Endothelial cell of umbilical vein (primary cell): ENCODE results near the gene BEX3. TPM values are rescaled to one million over a fixed set of nuclear protein-coding genes. Genes with fewer than 3 reads are reported as not detected.

Experiments
- BruUV-seq: library from RNA; stranded (reverse); fragments of 400-500 nt; replicated peaks from 2 replicates; lab custom pipeline; 2021; lab: Mats Ljungman, UMichigan
- CTCF ChIA-PET: fragments of 300-600, 350-600 bp; sonication (Branson Sonifier 250); formaldehyde crosslinking; loops from one replicate; lab custom pipeline; 2021; ENCODE audit warnings: antibody characterized with exemption, inconsistent platforms; lab: Charles Lee
- POLR2A ChIA-PET: fragments of 300-600, 350-600 bp; sonication (Branson Sonifier 250); formaldehyde crosslinking; loops from one replicate; lab custom pipeline; 2021; ENCODE audit warnings: antibody characterized with exemption, inconsistent platforms; lab: Charles Lee
- DNase-seq: peaks from one replicate; pipeline ENCODE4 v3.0.0-alpha.2; 2011; ENCODE audit warnings: low read depth, low spot score
- FAIRE-seq: peaks from 2 replicates; lab custom pipeline; 2011; peaks lifted over from hg19 to GRCh38; lab: Jason Lieb, UNC
- H2AFZ ChIP-seq: 2 replicates; pipeline ENCODE4 v1.6.0; 2012; ENCODE audit warnings: low read depth, low read length, control low read depth, inconsistent platforms
- H3K27ac ChIP-seq: 2 replicates; pipeline ENCODE4 v1.5.1; 2011; ENCODE audit warnings: low read depth, mild to moderate bottlenecking, control low read depth, low read length, moderate library complexity; ENCODE audit not compliant: insufficient read depth
- H3K27me3 ChIP-seq, 2 experiments: 2 replicates each; pipeline versions ENCODE4 v1.6.0 to v1.6.1; 2011; ENCODE audit warnings: low read length in 2 of 2, mixed read lengths in 1 of 2; ENCODE audit not compliant: control insufficient read depth in 2 of 2, insufficient read depth in 2 of 2
- H3K36me3 ChIP-seq, 2 experiments: 2 replicates in 1 of 2; 3 replicates in 1 of 2; pipeline ENCODE4 v1.5.1; 2011; ENCODE audit warnings: low read length in 2 of 2, mild to moderate bottlenecking in 1 of 2, moderate library complexity in 1 of 2; ENCODE audit not compliant: control insufficient read depth in 2 of 2, insufficient read depth in 2 of 2; ENCODE audit errors: extremely low read depth in 1 of 2
- H3K4me1 ChIP-seq: 3 replicates; pipeline ENCODE4 v1.5.1; 2011; ENCODE audit warnings: mild to moderate bottlenecking, low read length; ENCODE audit not compliant: control insufficient read depth, insufficient read depth; ENCODE audit errors: extremely low read depth
- H3K4me2 ChIP-seq: 2 replicates; pipeline ENCODE4 v1.6.1; 2011; ENCODE audit warnings: low read length, control low read depth, mixed read lengths; ENCODE audit not compliant: insufficient read depth
- H3K4me3 ChIP-seq, 3 experiments: fragments of 200-600 bp in 1 of 3; sonication (generic), shearing (Covaris generic) in 1 of 3; replicated peaks in 1 of 3; 2 replicates each; pipeline ENCODE4 v1.5.1; 2011 to 2016; ENCODE audit warnings: control low read depth in 3 of 3, low read length in 3 of 3, mild to moderate bottlenecking in 2 of 3, inconsistent platforms in 1 of 3, low read depth in 1 of 3, moderate library complexity in 1 of 3; ENCODE audit not compliant: insufficient read depth in 1 of 3
- H3K79me2 ChIP-seq: 2 replicates; pipeline ENCODE4 v1.6.0; 2012; ENCODE audit warnings: low read length, inconsistent platforms; ENCODE audit not compliant: control insufficient read depth, insufficient read depth
- H3K9ac ChIP-seq: replicated peaks from 2 replicates; pipeline ENCODE3; 2011; ENCODE audit warnings: low read length, control low read depth; ENCODE audit not compliant: insufficient read depth; ENCODE audit errors: extremely low read depth
- H3K9me1 ChIP-seq: replicated peaks from 3 replicates; pipeline ENCODE4 v1.6.0; 2011; ENCODE audit warnings: mild to moderate bottlenecking, low read length; ENCODE audit not compliant: control insufficient read depth, insufficient read depth; ENCODE audit errors: extremely low read depth
- H3K9me3 ChIP-seq: replicated peaks from 2 replicates; pipeline ENCODE4 v1.5.1; 2012; ENCODE audit warnings: low read length, inconsistent platforms; ENCODE audit not compliant: control insufficient read depth, insufficient read depth
- H4K20me1 ChIP-seq: replicated peaks from 2 replicates; pipeline ENCODE3; 2011; ENCODE audit warnings: mild to moderate bottlenecking, low read length; ENCODE audit not compliant: control insufficient read depth, insufficient read depth; ENCODE audit errors: extremely low read depth
- CTCF ChIP-seq, 2 donors: IDR thresholded peaks; 1 replicate in 1 of 2; 2 replicates in 1 of 2; pipeline ENCODE4 v1.5.1; 2011; ENCODE audit warnings: low read length in 2 of 2, mild to moderate bottlenecking in 2 of 2, moderate library complexity in 2 of 2, control low read depth in 1 of 2, inconsistent platforms in 1 of 2, low read depth in 1 of 2; ENCODE audit not compliant: insufficient read depth in 1 of 2; ENCODE audit errors: extremely low read depth in 1 of 2
- EZH2 ChIP-seq: IDR thresholded peaks from 2 replicates; pipeline ENCODE4 v1.6.1; 2012; ENCODE audit warnings: borderline replicate concordance, low read depth, mild to moderate bottlenecking, moderate library complexity, low read length, inconsistent platforms; ENCODE audit not compliant: severe bottlenecking
- FOS ChIP-seq: IDR thresholded peaks from 2 replicates; pipeline ENCODE4 v1.6.1; 2011; ENCODE audit warnings: mild to moderate bottlenecking, low read length, moderate library complexity, borderline replicate concordance; ENCODE audit not compliant: insufficient read depth
- GATA2 ChIP-seq: IDR thresholded peaks from 2 replicates; pipeline ENCODE4 v1.7.0; 2011; ENCODE audit warnings: low read depth, mild to moderate bottlenecking, moderate library complexity, mixed read lengths, low read length; ENCODE audit not compliant: insufficient read length, insufficient read depth
- JUN ChIP-seq: IDR thresholded peaks from 2 replicates; pipeline ENCODE4 v1.6.1; 2011; ENCODE audit warnings: borderline replicate concordance, low read depth; ENCODE audit not compliant: insufficient read length, insufficient read depth
- MYC ChIP-seq: IDR thresholded peaks from one replicate; pipeline ENCODE4 v1.6.1; 2011; ENCODE audit warnings: mild to moderate bottlenecking, low read depth, low read length
- POLR2A ChIP-seq: IDR thresholded peaks from 2 replicates; pipeline ENCODE4 v1.6.1; 2012; ENCODE audit warnings: low read depth, mild to moderate bottlenecking, control low read depth, low read length
- POLR2AphosphoS5 ChIP-seq: IDR thresholded peaks from 2 replicates; pipeline ENCODE4 v1.6.1; 2012; ENCODE audit warnings: low read depth, mild to moderate bottlenecking, control low read depth, low read length, moderate library complexity; ENCODE audit not compliant: insufficient read depth
- dilution Hi-C: fragments of 300-500 bp; cut with MboI; formaldehyde crosslinking; loops from one replicate; pipeline ENCODE4 v1.15.0; 2019; ENCODE audit warnings: low sequenced_read_pairs; ENCODE audit not compliant: extremely low pct_ligation_motif_present
- intact Hi-C: fragments of 100-400 bp; cut with micrococcal nuclease; formaldehyde crosslinking; loops from one replicate; pipeline ENCODE4 v1.10.0; 2022
- polyA plus RNA-seq, 4 experiments: library from polyadenylated mRNA; depleted of rRNA in 3 of 4; stranded (reverse) in 3 of 4; unstranded in 1 of 4; fragments of >200 nt; gene quantifications; 2 replicates each; pipeline versions ENCODE4 v1.2.1 to v1.2.3, GENCODE V29; 2011 to 2012; ENCODE audit warnings: missing spikeins in 1 of 4
- total RNA-seq: library from RNA; stranded (reverse); gene quantifications from 2 replicates; pipeline ENCODE4 v1.2.3, GENCODE V29; 2021
- TF ChIP-seq, protein P1 (sequence below): IDR thresholded peaks from 2 replicates; pipeline ENCODE4 v1.6.1; 2011; ENCODE audit not compliant: insufficient read depth, insufficient read length

Gene BEX3
- total and polyA plus RNA-seq, 2 donors (not counting 3 experiments of a cell fraction or from before 2014, with no cell fraction given), result 227 to 332 TPM

DNA sequence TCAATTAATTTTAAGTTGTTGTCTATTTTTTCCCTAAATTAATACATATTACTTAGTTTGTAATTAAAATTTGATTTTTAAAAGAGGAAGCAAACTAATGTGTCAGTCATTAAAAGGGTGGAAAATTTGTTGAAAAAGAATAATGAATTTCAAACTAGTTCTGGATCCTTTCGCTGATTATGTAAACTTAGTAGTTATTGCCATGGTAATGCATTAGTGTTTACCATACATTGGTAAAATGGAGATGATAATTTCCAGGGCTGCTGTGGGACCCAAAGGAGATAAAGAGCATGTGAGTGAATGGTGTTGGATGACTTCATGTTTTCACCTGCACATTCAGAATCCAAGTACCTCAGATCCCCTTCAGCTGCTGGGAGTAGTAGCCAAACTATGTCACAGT lies 6.5 kb downstream of the BEX3 start:
- dilution Hi-C loops, result no loop called here
- Histone ChIP-seq H2AFZ (no peak overlapping the region), H4K20me1 (no peaks in the 10 kb centered on the region), H3K27me3 (no peaks in the 10 kb centered on the region), H3K4me3 (no peak overlapping the region), H3K9ac (no peak overlapping the region), H3K79me2 (no peaks in the 10 kb centered on the region), H3K9me3 (no peaks in the 10 kb centered on the region), H3K4me1 (no peaks in the 10 kb centered on the region), H3K9me1 (no peaks in the 10 kb centered on the region), H3K4me2 (no peak overlapping the region), H3K27ac (no peak overlapping the region), H3K36me3 (no peaks in the 10 kb centered on the region)
- DNase-seq (no peak), FAIRE-seq (no peak)
- ChIA-PET POLR2A (no interaction called here), CTCF (no interaction called here)
- BruUV-seq, result no TSS peak
- no peak for TF ChIP-seq MYC
- TF ChIP-seq GATA2, result no peak
- no peak for TF ChIP-seq POLR2A
- TF ChIP-seq JUN, result no peak
- no peak for TF ChIP-seq CTCF (IDR thresholded peaks at IDR 0.05; ENCODE audit: extremely low read depth in 1 of 2, insufficient read depth in 1 of 2, low read depth in 1 of 2, low read length in 2 of 2)
- no peak for TF ChIP-seq POLR2AphosphoS5
- TF ChIP-seq FOS, result no peak
- TF ChIP-seq, protein P1, sequence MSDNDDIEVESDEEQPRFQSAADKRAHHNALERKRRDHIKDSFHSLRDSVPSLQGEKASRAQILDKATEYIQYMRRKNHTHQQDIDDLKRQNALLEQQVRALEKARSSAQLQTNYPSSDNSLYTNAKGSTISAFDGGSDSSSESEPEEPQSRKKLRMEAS, result no peak
- no peak for TF ChIP-seq EZH2
- intact Hi-C loops, result no loop called here
